D341Med (cell line): Measurements from ENCODE around the gene CACNA1B.

Experiments used
- DNase-seq: peaks from one replicate; pipeline ENCODE4 v3.0.0; 2012; ENCODE audit warnings: low spot score

Gene CACNA1B

DNA sequence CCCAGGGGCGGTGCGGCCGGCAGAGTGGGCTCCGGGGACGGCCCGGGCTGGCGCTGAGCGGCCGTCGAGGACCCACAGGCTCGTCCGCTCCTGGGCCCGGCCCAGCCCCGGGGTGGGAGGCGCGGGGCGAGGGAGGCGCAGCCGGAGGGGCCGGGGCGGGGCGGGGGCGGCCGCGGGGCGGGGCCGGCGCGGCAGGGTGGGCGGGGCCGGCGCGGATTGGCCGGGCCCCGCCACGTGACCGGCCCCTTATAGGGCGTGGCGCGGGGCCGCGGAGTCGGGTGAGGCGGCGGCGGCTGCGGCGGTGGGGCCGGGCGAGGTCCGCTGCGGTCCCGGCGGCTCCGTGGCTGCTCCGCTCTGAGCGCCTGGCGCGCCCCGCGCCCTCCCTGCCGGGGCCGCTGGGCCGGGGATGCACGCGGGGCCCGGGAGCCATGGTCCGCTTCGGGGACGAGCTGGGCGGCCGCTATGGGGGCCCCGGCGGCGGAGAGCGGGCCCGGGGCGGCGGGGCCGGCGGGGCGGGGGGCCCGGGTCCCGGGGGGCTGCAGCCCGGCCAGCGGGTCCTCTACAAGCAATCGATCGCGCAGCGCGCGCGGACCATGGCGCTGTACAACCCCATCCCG, at the start of gene CACNA1B:
CACNA1B (plus strand) TSS at position 277 of the 617 bp plus-strand sequence; CDS start at position 429, 152 bp downstream.
- DNase-seq: peak; percentile 100

DNA sequence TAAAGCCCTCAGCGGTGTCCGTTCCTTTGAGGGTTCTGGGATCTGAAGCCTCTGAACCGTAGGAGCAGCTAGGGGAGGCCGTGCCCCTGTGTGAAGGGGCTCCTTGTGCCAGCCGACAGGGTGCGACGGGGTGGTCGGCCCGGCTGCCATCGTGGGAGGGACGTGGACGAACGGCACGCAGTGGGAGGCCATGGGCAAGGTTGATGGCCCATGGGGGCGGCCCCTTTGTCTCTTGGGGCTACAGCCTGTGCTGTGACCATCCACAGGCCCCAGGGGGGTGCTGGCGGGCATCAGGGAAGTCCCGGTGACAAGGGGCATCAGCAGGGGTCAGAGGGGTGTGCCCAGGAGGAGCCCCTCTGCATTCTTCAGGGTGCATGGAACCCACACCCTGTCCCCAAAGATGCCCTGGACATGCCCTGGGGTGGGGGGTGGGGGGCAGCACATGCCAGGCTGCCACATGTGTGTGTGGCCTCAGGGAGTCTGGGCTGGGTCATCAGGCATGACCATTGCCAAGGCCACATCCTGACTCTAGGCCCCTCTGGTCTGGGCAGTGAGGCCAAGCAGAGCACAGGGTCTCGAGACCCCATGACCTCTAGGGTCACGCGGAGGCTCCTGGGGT, 49.6 kb upstream of the CACNA1B start:
- DNase-seq: no peak

DNA sequence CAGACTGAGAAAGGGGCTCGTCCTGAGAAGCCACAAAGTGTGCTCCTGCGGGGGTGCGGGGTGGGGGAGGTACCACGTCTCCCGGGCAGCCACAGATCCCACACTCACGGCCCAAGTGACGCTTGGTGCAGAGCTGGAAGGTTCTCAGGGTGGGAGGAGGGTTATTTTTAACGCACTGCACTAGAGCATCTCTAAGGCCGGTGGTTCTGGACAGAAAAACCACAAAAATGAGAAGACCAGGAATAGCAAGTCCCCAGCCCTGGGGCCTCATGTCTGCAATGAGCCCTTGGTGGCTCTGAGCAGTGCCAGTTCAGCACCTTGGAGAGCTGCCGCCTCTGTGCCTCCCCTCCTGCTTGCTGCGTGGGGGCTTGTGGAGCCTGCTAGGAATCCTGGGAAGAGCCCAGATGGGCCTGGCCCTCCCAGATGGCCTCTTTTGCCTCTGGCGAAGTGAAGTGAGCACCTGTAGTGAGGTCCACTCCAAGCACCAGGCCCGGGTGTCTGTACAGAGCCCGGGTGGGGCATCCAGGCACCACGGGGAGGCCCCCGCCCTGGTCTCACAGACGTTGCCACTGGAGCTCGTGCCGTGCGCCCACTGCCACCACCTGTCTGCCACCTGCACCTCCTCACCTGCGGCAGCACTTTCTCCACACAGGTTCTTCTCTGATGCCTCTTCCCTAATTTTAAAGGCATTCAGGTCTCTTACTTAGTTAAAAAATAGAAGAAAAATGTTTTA, 48.9 kb upstream of the CACNA1B start:
- peak; percentile 37 for DNase-seq

DNA sequence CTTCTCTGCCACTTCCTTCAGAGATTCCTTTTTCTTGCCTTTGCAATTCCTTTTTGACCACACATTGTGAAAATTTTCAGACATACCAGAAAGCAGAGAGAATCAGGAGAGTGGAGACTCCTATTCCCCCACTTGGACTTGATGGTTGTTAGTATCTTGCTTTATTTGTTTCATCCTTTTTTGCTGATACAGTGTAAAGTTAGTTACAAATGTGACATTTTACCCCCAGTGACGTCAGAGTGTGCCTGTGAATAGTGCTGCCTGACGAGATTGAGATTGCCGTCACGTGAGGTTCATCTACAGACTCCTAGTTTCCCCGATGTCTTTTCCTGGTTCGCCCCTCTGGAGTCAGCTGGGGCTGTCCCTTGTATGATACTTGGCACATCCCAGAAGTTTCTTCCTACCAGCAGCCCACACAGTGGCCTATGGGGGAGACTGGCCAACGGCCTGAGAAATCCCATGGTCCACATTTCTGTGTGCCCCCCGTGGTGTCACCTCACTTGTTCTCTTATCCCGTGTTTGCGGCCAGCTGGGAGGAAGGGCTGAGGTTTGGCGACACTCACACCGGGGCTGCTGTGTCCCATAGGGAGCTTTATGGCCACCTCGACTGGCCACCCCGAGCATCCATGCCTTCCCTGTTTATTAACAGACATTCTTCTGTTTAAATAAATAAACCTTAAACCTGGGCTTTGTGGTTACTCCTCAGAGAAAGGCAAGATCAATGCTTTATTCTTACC, 48.2 kb upstream of the CACNA1B start:
- DNase-seq: no peak

DNA sequence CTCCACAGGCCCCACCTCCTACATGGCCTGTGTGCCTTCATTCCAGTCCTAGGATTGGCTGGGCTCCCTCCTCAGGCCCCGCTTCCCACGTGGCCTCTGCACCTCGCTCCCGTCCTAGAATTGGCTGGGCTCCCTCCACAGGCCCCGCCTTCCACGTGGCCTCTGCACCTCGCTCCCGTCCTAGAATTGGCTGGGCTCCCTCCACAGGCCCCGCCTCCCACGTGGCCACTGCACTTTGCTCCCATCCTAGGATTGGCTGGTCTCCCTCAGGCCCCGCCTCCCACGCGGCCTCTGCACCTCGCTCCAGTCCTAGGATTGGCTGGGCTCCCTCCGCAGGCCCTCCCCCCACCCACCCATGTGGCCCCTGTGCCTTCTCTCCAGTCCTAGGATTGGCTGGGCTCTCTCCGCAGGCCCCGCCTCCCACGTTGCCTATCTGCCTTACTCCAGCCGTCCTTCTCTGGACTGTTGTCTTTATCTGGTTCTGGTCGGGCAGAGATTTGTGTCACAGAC, 45.3 kb upstream of the CACNA1B start:
- DNase-seq: no peak

DNA sequence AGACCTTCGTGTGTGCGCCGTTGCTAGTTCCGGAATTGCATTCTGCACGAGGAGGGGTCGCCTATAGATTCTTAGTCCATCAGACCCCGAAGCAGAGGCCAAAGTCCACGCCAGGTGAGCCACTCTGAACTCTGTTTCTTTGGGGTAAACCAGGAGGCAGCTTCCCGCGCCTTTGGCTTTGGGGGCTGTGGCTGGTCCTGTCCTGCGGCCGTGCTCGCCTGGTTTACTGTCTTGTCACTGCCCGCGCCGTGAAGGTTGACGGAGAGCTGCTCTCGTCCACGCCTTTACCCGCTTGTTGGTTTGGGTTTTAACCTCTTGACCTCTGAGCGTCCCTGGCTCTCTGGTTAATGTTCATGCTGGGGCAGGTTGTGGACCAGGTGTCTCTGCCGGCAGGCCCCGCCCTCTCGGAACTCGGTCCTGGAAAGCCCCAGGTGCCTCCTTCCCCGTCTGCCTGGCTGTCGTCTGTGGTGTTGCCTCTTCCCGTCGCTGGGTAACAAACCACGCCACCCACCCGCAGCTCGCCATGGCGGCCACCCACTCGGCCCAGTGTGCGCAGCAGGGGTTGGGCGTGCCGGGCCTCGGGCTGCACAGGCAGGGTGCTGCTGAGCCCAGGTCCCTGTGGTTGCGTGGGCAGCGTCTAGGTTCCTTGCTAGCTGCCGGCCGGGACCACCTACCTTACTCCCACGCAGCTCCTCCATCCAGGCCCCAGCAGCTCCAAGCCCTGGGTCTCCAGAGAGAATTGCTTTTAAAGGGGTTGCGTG, 44.6 kb upstream of the CACNA1B start:
- DNase-seq: no peak

DNA sequence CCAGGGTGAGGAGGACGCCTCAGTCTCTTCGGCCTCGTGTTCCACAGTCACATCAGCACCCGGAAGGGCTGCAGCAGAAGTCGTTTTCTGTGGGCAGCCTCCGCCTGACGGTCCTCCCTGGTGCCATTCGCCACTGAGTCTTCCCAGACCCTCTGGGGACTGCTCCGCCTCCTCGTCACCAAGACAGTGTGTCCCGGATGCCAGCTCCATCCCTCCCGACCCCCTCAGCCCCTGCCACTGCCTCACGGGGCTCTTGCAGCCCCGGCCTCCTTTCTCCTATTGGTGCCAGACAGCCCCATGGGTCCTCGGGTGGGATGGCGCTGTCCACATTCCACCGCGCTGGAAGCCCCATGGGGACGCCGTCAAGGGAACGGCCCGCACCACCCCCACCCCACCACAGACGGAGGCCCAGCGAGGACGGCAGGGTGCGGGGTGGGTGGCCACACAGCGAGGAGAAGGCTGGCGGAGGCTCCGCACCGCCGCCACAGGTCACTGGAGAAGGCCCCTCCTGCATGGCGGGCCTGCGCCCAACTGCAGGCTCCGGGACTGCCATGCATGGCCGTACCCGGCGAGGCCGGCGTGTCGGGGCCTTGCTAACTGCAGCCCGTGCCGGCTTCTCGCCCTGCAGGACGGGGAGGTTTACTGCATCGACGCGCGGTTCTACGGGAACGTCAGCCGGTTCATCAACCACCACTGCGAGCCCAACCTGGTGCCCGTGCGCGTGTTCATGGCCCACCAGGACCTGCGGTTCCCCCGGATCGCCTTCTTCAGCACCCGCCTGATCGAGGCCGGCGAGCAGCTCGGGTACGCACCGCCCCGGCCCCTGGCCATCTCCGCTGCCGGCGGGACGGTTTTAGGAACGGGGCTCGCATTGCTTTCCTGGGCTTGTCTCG, 43.6 kb upstream of the CACNA1B start:
- no peak for DNase-seq

DNA sequence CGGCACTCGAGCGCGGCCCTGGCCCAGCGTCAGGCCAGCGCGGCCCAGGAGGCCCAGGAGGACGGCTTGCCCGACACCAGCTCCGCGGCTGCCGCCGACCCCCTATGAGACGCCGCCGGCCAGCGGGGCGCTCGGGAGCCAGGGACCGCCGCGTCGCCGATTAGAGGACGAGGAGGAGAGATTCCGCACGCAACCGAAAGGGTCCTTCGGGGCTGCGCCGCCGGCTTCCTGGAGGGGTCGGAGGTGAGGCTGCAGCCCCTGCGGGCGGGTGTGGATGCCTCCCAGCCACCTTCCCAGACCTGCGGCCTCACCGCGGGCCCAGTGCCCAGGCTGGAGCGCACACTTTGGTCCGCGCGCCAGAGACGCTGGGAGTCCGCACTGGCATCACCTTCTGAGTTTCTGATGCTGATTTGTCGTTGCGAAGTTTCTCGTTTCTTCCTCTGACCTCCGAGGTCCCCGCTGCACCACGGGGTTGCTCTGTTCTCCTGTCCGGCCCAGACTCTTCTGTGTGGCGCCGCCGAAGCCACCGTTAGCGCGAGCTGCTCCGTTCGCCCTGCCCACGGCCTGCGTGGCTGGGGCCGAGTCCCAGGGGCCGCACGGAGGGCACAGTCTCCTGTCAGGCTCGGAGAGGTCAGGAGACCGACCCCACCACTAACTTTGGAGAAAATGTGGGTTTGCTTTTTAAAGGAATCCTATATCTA, 42.6 kb upstream of the CACNA1B start:
- DNase-seq: no peak

DNA sequence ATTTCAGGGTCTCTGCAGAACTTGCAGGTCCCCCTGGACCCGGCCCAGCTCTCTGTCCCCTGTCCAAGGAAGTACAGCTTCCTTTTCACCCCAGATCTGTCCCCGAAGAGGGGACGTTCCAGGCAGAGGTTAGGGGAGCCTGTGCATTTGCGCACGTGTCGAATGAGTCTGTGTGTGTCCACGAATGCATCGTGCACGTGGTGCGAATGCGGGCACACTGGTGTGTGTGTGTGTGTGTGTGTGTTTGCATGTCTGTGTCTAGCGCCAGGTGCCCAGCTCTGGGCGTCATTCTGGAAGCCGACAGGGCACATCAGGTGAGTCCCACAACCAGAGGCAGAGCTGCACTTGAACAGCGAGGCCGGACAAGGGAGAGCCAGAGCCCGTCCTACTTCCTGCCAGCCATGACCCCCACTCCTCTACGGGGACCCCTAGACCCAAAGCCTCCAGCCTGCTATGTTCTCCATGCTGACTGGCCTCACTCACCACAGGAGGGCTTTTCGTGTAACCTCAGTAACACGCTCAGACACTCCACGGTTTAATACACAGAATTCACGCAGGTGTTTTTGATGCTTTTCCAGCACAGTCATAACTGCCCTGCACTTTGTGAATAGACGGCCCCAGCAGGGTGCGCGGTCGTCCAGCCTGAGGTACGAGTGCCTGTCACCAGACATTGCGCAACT, 41.3 kb upstream of the CACNA1B start:
- DNase-seq: no peak

DNA sequence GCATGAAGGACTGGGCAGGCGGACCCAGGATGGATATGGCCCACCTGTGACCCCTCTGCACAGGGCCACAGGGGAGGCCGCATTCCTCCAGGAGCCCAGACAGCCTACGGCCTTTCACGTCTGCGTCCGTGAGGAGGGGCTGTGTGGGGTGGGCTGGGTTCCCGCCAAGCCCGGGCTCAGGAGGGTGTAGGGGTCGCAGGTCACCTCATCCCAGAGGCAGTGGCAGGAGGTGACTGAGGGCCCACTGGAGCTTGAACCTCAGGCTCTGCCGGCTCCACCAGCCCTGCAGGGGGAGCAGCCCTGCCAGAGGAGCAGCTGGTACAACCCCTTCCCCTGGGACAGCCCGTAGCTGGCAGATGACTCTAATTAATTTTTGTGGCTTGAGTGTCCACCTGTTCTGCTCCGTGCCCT, 40.7 kb upstream of the CACNA1B start:
- peak; percentile 86 for DNase-seq

DNA sequence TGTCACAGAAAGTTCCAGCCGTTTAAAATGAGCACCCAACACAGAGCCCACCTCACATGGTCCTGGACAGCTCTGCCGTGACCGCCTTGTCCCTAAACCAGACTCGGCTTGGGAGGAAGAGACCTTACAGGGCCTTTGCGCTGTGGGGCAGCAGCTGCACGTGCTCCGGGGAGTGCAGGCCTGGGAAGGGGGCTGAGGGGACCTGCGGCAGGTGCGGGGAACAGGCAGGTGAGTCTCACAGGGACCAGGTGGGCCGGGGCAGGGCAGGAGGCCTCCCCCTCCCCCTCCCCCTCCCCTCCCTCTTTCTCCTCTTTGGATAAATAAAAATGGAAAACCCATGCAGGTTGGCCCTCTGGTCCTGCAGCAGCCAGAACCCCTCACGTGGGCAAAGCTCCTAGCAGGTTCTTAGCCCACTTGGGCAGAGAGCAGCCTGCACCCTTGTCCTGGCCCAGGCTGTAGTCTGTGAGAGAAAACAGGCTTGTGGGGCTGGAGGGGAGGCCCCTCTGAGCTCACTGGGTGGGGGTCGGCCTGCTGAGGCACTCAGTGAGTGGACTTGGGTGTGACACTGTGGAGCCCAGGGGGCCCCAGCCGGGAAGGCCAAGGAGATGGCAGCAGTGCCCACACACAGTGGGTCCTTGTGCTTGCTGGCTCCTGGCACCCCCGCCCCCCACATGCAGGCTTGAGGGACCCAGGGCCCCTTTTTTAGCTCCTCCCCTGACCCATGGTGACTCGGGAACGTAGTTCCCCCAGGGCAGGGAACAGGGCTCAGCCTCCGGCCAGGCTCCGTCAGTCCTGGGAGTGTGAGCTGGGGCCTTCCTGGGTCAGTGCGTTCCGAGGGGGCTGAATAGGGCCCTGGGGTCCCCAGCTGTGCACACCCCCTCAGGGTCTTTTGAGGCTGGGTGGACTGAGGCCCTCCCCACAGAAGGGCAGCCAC, 40.0 kb upstream of the CACNA1B start:
- DNase-seq: peak; percentile 29

DNA sequence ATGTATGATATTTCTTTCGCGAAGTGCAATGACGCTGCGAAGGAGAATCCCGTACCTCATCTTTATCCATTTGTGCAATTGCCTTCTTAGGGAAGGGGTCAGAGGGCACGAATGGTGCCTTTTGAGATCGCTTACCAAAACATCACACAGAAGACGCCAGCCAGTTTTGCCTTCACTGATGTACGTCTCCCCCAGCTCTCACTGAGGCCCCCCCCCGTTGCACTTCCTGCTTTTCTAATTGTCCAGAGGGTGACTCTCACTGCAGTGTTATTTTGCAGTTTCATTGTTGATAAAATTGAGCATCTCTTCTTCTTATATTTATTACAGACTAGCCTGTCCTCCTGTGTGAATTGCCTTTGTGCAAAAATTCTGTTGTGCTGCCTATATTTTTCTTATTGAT, 39.0 kb upstream of the CACNA1B start:
- DNase-seq: no peak

DNA sequence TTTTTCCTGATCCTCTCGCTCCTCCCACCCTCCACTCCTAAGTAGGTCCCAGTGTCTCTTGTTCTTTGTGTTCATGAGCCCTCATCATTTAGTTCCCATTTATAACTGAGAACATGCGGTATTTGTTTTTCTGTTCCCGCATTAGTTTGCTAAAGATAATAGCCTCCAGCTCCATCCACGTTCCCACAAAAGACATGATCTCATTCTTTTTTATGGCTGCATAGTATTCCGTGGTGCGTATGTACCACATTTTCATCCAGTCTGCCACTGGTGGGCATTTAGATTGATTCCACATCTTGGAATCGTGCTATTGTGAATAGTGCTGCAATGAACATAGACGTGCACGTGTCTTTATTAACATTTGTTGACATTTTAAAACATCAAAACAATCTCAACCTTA, 34.2 kb upstream of the CACNA1B start:
- no peak for DNase-seq

DNA sequence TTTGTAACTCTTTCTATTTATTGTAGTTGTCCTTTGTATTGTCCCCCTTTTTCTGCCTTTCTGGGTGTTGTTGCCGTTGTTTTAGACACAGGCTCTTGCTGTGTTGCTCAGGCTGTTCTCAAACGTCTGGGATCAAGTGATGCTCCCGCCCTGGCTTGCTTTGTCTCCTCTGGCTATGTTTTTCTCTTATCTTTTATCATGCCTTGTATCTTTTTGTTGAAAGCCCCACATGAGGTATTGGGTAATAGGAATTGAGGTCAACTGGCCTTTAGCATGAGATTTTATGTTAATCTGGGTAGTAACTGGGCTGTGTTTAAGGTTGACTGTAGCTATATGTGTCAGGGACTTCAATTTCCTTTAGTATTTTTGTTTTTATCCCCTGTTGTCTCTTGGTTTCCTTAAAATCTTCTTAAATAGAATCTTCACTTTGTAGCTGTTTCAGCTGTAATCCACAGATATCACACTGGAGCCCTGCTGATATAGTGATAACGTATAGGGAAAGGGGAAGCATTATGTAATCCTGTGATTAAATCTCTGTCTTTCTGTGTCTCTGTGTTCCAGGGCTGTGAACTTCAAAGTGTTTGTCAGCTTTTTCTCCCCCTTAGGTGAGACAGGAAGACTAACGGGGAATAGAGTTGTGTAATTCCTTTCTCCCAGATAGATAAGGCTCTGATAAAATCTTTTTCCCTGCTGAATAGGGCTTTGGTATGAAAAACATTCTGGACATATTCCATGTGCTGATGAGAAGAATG, 25.9 kb upstream of the CACNA1B start:
- no peak for DNase-seq

DNA sequence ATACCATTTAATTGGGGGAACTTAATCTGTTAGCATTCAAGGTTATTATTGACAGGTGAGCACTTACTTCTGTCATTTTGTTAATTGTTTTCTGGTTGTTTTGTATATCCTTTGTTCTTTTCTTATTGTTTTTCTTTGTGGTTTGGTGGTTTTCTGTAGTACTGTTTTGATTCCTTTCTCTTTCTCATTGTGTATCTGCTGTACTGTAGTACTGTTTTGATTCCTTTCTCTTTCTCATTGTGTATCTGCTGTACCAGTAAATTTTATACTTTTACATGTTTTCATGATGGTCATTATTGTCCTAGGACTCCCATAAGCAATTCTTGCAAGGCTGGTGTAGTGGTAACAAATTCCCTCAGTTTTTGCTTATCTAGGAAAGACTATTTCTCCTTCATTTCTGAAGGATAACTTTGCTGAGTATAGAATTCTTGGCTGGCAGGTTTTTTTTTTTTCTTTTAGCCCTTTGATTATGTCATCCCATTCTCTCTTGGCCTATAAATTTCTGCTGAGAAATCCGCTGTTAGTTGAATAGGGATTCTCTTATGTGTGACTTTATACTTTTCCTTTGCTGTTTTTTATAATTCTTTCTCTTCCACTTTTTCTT, 24.1 kb upstream of the CACNA1B start:
- no peak for DNase-seq

DNA sequence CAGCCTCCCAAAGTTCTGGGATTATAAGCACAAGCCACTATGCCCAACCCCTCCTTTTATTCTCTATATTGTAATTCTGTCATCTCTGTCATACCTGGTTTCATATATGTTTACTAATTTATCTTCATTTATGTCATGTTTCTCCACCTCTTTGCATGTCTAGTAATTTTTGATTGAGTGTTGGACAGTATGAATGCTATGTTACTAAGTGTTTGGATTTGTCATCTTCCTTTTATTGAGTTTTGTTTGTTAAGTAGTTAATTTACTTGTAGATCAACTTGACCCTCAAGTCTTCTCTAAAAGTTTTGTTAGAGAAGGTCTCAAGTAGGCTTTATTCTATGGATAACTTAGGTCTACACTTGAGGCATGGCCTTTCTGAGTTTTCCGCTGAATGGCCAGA, 17.2 kb upstream of the CACNA1B start:
- no peak for DNase-seq

DNA sequence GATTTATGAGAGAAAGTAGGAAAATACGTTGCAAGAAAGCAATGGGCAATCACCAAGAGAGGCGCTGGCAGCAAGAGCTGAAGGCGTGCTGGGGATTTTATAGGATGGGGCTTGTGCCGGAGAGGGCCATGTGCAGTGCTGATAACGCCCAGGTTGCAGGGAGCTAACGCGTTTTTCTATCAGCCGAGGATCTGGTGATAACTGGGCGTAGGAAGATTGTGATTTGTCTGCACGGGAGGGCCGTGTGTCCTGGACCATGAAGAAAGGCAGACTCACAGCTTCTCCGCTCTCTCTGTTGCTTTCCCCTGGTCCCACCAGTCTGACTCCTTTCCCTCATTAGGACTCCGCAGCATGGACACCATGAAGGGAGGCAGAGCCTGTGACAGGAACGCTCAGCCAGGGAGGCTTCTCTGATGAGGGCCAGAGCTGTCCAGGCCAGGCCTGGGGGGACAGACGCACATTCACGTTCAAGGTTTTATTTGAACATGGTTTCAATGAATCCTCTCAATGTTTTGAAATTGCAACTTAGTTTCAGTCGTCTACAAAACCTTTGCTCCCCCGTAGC, 11.9 kb upstream of the CACNA1B start:
- no peak for DNase-seq
